ENCODE data around the gene LRP1B.
"Not testable (repeated sequence)": the region's sequence is repeated elsewhere in the genome, so short reads cannot be mapped to it uniquely, and the experiment has no call there.

The LRP1B gene

GRCh38 chr2:141889788-141890187 is 241.0 kb downstream of the LRP1B start:
- no peak for DNase-seq (ENCODE audit: low read depth in 2 of 2)

- DNase-seq (ENCODE audit: low read depth in 2 of 2): no peak
These were observed 241.7 kb downstream of the LRP1B start for GRCh38 chr2:141888987-141889555.

GRCh38 chr2:141887363-141887762 is 243.5 kb downstream of the LRP1B start:
- no peak for DNase-seq (ENCODE audit: low read depth in 2 of 2)

- DNase-seq (ENCODE audit: low read depth in 2 of 2): no peak
These were observed 252.8 kb downstream of the LRP1B start for GRCh38 chr2:141878016-141878415.

- no peak for DNase-seq (ENCODE audit: low read depth in 2 of 2)
These were observed 258.7 kb downstream of the LRP1B start for GRCh38 chr2:141871913-141872634.

- DNase-seq (ENCODE audit: low read depth in 2 of 2): no peak
These were observed 261.2 kb downstream of the LRP1B start for GRCh38 chr2:141869572-141869971.

GRCh38 chr2:141863964-141864363 is 266.9 kb downstream of the LRP1B start:
- DNase-seq (ENCODE audit: low read depth in 2 of 2): no peak

GRCh38 chr2:141856215-141856919 is 274.4 kb downstream of the LRP1B start:
- DNase-seq (ENCODE audit: low read depth in 2 of 2): no peak

GRCh38 chr2:141848191-141848590 is 282.6 kb downstream of the LRP1B start:
- DNase-seq (ENCODE audit: low read depth in 2 of 2): no peak

GRCh38 chr2:141844231-141844630 is 286.6 kb downstream of the LRP1B start:
- DNase-seq (ENCODE audit: low read depth in 2 of 2): no peak

GRCh38 chr2:141835103-141835502 is 295.7 kb downstream of the LRP1B start:
- no peak for DNase-seq (ENCODE audit: low read depth in 2 of 2)

GRCh38 chr2:141828761-141829160 is 302.1 kb downstream of the LRP1B start:
- DNase-seq (ENCODE audit: low read depth in 2 of 2): no peak

- DNase-seq (ENCODE audit: low read depth in 2 of 2): no peak
These were observed 306.0 kb downstream of the LRP1B start for GRCh38 chr2:141824790-141825189.

GRCh38 chr2:141820893-141821292 is 309.9 kb downstream of the LRP1B start:
- no peak for DNase-seq (ENCODE audit: low read depth in 2 of 2)

- DNase-seq (ENCODE audit: low read depth in 2 of 2): not testable (repeated sequence)
These were observed 315.5 kb downstream of the LRP1B start for GRCh38 chr2:141815320-141815719.

- no peak for DNase-seq (ENCODE audit: low read depth in 2 of 2)
These were observed 316.7 kb downstream of the LRP1B start for GRCh38 chr2:141814150-141814549.

GRCh38 chr2:141810148-141810547 is 320.7 kb downstream of the LRP1B start:
- no peak for DNase-seq (ENCODE audit: low read depth in 2 of 2)

GRCh38 chr2:141806090-141806489 is 324.7 kb downstream of the LRP1B start:
- DNase-seq (ENCODE audit: low read depth in 2 of 2): no peak

- no peak for DNase-seq (ENCODE audit: low read depth in 2 of 2)
These were observed 325.5 kb downstream of the LRP1B start for GRCh38 chr2:141805302-141805701.

- DNase-seq (ENCODE audit: low read depth in 2 of 2): no peak
These were observed 334.4 kb downstream of the LRP1B start for GRCh38 chr2:141796449-141796848.

- no peak for DNase-seq (ENCODE audit: low read depth in 2 of 2)
These were observed 339.3 kb downstream of the LRP1B start for GRCh38 chr2:141791521-141791920.

- no peak for DNase-seq (ENCODE audit: low read depth in 2 of 2)
These were observed 348.2 kb downstream of the LRP1B start for GRCh38 chr2:141782574-141782973.

- DNase-seq (ENCODE audit: low read depth in 2 of 2): no peak
These were observed 352.4 kb downstream of the LRP1B start for GRCh38 chr2:141778315-141778835.

Measured in stimulated activated CD8-positive, alpha-beta memory T cell treated with anti-CD3 and anti-CD28 coated beads, Interleukin-7, amount 100 ng/mL, for 1 hour (primary cell).